K562 (cell line): ENCODE results near the gene GALNT12. TPM values are rescaled to one million over a fixed set of nuclear protein-coding genes. Genes with fewer than 3 reads are reported as not detected.

Experiments
- DPF2 ChIP-seq: fragments of 450-650 bp; IDR thresholded peaks from 2 replicates; pipeline ENCODE4 v1.6.1; 2016
- EP400 ChIP-seq: fragments of 450-650 bp; IDR thresholded peaks from 2 replicates; pipeline ENCODE4 v1.6.1; 2017; ENCODE audit warnings: antibody characterized with exemption, mild to moderate bottlenecking, moderate library complexity
- HINFP ChIP-seq: fragments of 450-650 bp; conservative IDR thresholded peaks from 2 replicates; pipeline ENCODE4 v1.6.1; 2016; ENCODE audit warnings: missing genetic modification characterization, low read depth, mild to moderate bottlenecking, control low read depth, missing compliant biosample characterization
- KLF16 ChIP-seq: IDR thresholded peaks from 2 replicates; pipeline ENCODE4 v1.6.1; 2016; ENCODE audit warnings: antibody characterized with exemption
- LCOR ChIP-seq: sonication (generic); formaldehyde crosslinking; IDR thresholded peaks from 2 replicates; pipeline ENCODE4 v1.8.0; 2022; ENCODE audit warnings: mild to moderate bottlenecking, missing genetic modification reagents
- NR3C1 ChIP-seq: sonication (generic); formaldehyde crosslinking; IDR thresholded peaks from 2 replicates; pipeline ENCODE4 v1.8.1; 2022; ENCODE audit warnings: missing genetic modification reagents
- PBX2 ChIP-seq, 2 experiments: IDR thresholded peaks in 1 of 2; conservative IDR thresholded peaks in 1 of 2; 2 replicates each; pipeline ENCODE4 v1.6.1; 2016; ENCODE audit warnings: low read depth in 2 of 2, mild to moderate bottlenecking in 1 of 2, missing compliant biosample characterization in 1 of 2, missing genetic modification characterization in 1 of 2, moderate library complexity in 1 of 2
- RAD51 ChIP-seq: fragments of 450-650 bp; IDR thresholded peaks from 2 replicates; pipeline ENCODE4 v1.7.1; 2016; ENCODE audit warnings: low read depth, mild to moderate bottlenecking, borderline replicate concordance
- RBM14 ChIP-seq: fragments of 200-400 bp; formaldehyde crosslinking; IDR thresholded peaks from 2 replicates; pipeline ENCODE4 v1.6.1; 2018; ENCODE audit warnings: low read depth, mild to moderate bottlenecking, low read length, moderate library complexity, borderline replicate concordance; ENCODE audit not compliant: insufficient read depth
- RNF2 ChIP-seq: sonication (generic); IDR thresholded peaks from 2 replicates; pipeline ENCODE4 v1.6.1; 2016
- TEAD4 ChIP-seq, 2 experiments: sonication (generic) in 1 of 2; formaldehyde crosslinking in 1 of 2; IDR thresholded peaks; 2 replicates each; pipeline versions ENCODE4 v1.6.1 to v1.8.0; 2012 to 2022; ENCODE audit warnings: borderline replicate concordance in 1 of 2, inconsistent platforms in 1 of 2, low read length in 1 of 2, mild to moderate bottlenecking in 1 of 2, missing genetic modification reagents in 1 of 2
- USF2 ChIP-seq: sonication (generic); formaldehyde crosslinking; IDR thresholded peaks from 2 replicates; pipeline ENCODE4 v1.5.0; 2020; ENCODE audit warnings: missing genetic modification reagents
- ZNF12 ChIP-seq: sonication (generic); formaldehyde crosslinking; IDR thresholded peaks from 2 replicates; pipeline ENCODE4 v1.4.0; 2020; ENCODE audit warnings: mild to moderate bottlenecking, missing genetic modification reagents
- ZNF133 ChIP-seq: fragments of 250-450 bp; sonication (Bioruptor Pico); IDR thresholded peaks from 2 replicates; pipeline ENCODE4 v1.4.0; 2020; ENCODE audit warnings: mild to moderate bottlenecking
- ZNF586 ChIP-seq: fragments of 450-650 bp; formaldehyde crosslinking; conservative IDR thresholded peaks from 2 replicates; pipeline ENCODE4 v1.4.0; 2020; ENCODE audit warnings: mild to moderate bottlenecking, moderate library complexity
- polyA plus RNA-seq, 8 experiments: library from polyadenylated mRNA; depleted of rRNA in 4 of 8; stranded (reverse) in 5 of 8; unstranded in 3 of 8; fragments of >200 nt; fragmentation: Nextera tagmentation in 2 of 8; fragmentation: Illumina TruSeq in 1 of 8; extraction: Ambion mirVana in 2 of 8; extraction: Trizol in 1 of 8; gene quantifications; 2 replicates each; pipeline versions ENCODE4 v1.2.1 to v1.2.3, GENCODE V29; 2011 to 2014; ENCODE audit warnings: inconsistent platforms in 1 of 8, missing spikeins in 1 of 8
- total RNA-seq, 7 experiments: library from RNA; depleted of rRNA in 6 of 7; stranded (reverse); fragments of >200 nt in 6 of 7; fragmentation: Illumina TruSeq in 2 of 7; extraction: Trizol in 2 of 7; gene quantifications; 2 replicates each; pipeline versions ENCODE4 v1.2.1 to v1.2.3, GENCODE V29; 2011 to 2021; ENCODE audit warnings: low replicate concordance in 1 of 7
- TF ChIP-seq, protein P1 (sequence below), 2 experiments: fragments of 450-650 bp; IDR thresholded peaks; 2 replicates each; pipeline ENCODE4 v1.6.1; 2016
- TF ChIP-seq, protein P2 (sequence below): fragments of 250-450 bp; sonication (Bioruptor Pico); IDR thresholded peaks from 2 replicates; pipeline ENCODE4 v1.8.0; 2021; ENCODE audit warnings: mild to moderate bottlenecking, moderate library complexity

GALNT12 gene
- total and polyA plus RNA-seq, 9 of the 15 experiments (the other 6 are each of a cell fraction or from before 2014, with no cell fraction given) = 29.7 to 82.9 (median 44.2) TPM

- TF ChIP-seq PBX2 (CRISPR knock-in tag; IDR thresholded peaks at IDR 0.05; ENCODE audit: low read depth) (no peak), PBX2 (tag; conservative IDR thresholded peaks at IDR 0.05; ENCODE audit: low read depth) (0 out of 2 replicates have a peak, but pooled peaks have one; percentile 5), LCOR (CRISPR knock-in tag) (peak; percentile 29; the same call in 1 of the 2 replicates), EP400 (0 out of 2 replicates have a peak, but pooled peaks have one; percentile 40), RBM14 (no peak), ZNF12 (CRISPR knock-in tag) (no peak), USF2 (no peak), HINFP (tag) (no peak), RAD51 (no peak), ZNF586 (CRISPR knock-in tag) (no peak), KLF16 (no peak), ZNF133 (CRISPR knock-in tag) (no peak), NR3C1 (CRISPR knock-in tag) (no peak), TEAD4 (IDR thresholded peaks at IDR 0.05; ENCODE audit: low read length) (peak; percentile 37; the same call in 1 of the 2 replicates), TEAD4 (CRISPR knock-in tag; IDR thresholded peaks at IDR 0.05; ENCODE audit: borderline replicate concordance) (no peak), DPF2 (0 out of 2 replicates have a peak, but pooled peaks have one; percentile 28), RNF2 (no peak)
- TF ChIP-seq, protein P1, sequence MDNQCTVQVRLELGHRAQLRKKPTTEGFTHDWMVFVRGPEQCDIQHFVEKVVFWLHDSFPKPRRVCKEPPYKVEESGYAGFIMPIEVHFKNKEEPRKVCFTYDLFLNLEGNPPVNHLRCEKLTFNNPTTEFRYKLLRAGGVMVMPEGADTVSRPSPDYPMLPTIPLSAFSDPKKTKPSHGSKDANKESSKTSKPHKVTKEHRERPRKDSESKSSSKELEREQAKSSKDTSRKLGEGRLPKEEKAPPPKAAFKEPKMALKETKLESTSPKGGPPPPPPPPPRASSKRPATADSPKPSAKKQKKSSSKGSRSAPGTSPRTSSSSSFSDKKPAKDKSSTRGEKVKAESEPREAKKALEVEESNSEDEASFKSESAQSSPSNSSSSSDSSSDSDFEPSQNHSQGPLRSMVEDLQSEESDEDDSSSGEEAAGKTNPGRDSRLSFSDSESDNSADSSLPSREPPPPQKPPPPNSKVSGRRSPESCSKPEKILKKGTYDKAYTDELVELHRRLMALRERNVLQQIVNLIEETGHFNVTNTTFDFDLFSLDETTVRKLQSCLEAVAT (IDR thresholded peaks at IDR 0.05) = 0 out of 4 replicates have a peak, but pooled peaks of 1 of the 2 experiments have one; percentile 23
- TF ChIP-seq, protein P2, sequence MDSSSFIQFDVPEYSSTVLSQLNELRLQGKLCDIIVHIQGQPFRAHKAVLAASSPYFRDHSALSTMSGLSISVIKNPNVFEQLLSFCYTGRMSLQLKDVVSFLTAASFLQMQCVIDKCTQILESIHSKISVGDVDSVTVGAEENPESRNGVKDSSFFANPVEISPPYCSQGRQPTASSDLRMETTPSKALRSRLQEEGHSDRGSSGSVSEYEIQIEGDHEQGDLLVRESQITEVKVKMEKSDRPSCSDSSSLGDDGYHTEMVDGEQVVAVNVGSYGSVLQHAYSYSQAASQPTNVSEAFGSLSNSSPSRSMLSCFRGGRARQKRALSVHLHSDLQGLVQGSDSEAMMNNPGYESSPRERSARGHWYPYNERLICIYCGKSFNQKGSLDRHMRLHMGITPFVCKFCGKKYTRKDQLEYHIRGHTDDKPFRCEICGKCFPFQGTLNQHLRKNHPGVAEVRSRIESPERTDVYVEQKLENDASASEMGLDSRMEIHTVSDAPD (CRISPR knock-in tag) = no peak
Observed at GRCh38 chr9:98848450-98849149, 41.1 kb downstream of the GALNT12 start (continued).
